ENCODE measurements around the gene TAB2.

Gene TAB2

DNA sequence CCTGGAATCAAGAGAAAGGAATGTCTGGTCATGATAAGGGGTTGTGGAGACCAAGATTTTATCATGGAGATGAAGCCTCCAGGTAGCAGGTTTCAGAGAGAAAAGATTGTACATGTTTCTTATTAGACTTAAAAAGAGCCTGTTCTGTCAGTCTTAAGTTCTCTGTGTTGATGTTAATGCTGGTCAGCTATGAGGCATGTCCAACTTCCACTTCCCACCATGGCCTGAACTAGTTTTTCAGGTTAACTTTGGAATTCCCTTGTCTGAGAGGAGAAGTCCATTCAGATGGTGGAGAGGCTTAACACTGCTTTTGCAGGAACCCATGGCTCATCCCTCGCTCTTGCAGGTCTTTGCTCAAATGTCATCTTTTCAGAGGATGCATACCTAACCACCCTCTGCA is 27.5 kb upstream of the TAB2 start:
- Histone ChIP-seq H3K4me1 (ENCODE audit: control insufficient read depth, insufficient read depth, low read length) (no peaks in the 10 kb centered on the region), H3K36me3 (ENCODE audit: control insufficient read depth in 2 of 2, insufficient read depth in 1 of 2, low read length in 2 of 2) (no peaks in the 10 kb centered on the region), H3K4me3 (ENCODE audit: low read depth, low read length) (no peak overlapping the region), H3K9me3 (ENCODE audit: control insufficient read depth, insufficient read depth, low read depth, low read length) (no peaks in the 10 kb centered on the region), H3K27ac (ENCODE audit: extremely low read depth, low read depth, low read length) (no peak overlapping the region)
- TF ChIP-seq ZNF354C (tag by site-specific recombination; IDR thresholded peaks at IDR 0.05; ENCODE audit: borderline replicate concordance, low read depth) (no peak), ZNF302 (tag by site-specific recombination; IDR thresholded peaks at IDR 0.05; ENCODE audit: low read depth) (no peak), ZNF626 (tag by site-specific recombination; IDR thresholded peaks at IDR 0.05) (no peak), ZNF266 (tag by site-specific recombination; IDR thresholded peaks at IDR 0.05; ENCODE audit: low read depth) (no peak), FEZF1 (tag by site-specific recombination; IDR thresholded peaks at IDR 0.05) (no peak), ZNF155 (tag by site-specific recombination; IDR thresholded peaks at IDR 0.05) (no peak), GLI4 (tag by site-specific recombination; IDR thresholded peaks at IDR 0.05) (no peak), ZSCAN16 (tag by site-specific recombination; IDR thresholded peaks at IDR 0.05) (no peak), ZBTB8A (tag by site-specific recombination; IDR thresholded peaks at IDR 0.05) (no peak), ZNF596 (tag by site-specific recombination; IDR thresholded peaks at IDR 0.05) (no peak), ZNF549 (tag by site-specific recombination; IDR thresholded peaks at IDR 0.05) (no peak), ZBTB7A (tag by site-specific recombination; IDR thresholded peaks at IDR 0.05; ENCODE audit: low read depth) (no peak), ZNF600 (tag by site-specific recombination; IDR thresholded peaks at IDR 0.05) (no peak)
- TF ChIP-seq, protein P1, sequence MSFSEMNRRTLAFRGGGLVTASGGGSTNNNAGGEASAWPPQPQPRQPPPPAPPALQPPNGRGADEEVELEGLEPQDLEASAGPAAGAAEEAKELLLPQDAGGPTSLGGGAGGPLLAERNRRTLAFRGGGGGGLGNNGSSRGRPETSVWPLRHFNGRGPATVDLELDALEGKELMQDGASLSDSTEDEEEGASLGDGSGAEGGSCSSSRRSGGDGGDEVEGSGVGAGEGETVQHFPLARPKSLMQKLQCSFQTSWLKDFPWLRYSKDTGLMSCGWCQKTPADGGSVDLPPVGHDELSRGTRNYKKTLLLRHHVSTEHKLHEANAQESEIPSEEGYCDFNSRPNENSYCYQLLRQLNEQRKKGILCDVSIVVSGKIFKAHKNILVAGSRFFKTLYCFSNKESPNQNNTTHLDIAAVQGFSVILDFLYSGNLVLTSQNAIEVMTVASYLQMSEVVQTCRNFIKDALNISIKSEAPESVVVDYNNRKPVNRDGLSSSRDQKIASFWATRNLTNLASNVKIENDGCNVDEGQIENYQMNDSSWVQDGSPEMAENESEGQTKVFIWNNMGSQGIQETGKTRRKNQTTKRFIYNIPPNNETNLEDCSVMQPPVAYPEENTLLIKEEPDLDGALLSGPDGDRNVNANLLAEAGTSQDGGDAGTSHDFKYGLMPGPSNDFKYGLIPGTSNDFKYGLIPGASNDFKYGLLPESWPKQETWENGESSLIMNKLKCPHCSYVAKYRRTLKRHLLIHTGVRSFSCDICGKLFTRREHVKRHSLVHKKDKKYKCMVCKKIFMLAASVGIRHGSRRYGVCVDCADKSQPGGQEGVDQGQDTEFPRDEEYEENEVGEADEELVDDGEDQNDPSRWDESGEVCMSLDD (tag by site-specific recombination; IDR thresholded peaks at IDR 0.05): no peak
- TF ChIP-seq, protein P2, sequence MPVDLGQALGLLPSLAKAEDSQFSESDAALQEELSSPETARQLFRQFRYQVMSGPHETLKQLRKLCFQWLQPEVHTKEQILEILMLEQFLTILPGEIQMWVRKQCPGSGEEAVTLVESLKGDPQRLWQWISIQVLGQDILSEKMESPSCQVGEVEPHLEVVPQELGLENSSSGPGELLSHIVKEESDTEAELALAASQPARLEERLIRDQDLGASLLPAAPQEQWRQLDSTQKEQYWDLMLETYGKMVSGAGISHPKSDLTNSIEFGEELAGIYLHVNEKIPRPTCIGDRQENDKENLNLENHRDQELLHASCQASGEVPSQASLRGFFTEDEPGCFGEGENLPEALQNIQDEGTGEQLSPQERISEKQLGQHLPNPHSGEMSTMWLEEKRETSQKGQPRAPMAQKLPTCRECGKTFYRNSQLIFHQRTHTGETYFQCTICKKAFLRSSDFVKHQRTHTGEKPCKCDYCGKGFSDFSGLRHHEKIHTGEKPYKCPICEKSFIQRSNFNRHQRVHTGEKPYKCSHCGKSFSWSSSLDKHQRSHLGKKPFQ (tag by site-specific recombination; IDR thresholded peaks at IDR 0.05): no peak
- TF ChIP-seq, protein P3, sequence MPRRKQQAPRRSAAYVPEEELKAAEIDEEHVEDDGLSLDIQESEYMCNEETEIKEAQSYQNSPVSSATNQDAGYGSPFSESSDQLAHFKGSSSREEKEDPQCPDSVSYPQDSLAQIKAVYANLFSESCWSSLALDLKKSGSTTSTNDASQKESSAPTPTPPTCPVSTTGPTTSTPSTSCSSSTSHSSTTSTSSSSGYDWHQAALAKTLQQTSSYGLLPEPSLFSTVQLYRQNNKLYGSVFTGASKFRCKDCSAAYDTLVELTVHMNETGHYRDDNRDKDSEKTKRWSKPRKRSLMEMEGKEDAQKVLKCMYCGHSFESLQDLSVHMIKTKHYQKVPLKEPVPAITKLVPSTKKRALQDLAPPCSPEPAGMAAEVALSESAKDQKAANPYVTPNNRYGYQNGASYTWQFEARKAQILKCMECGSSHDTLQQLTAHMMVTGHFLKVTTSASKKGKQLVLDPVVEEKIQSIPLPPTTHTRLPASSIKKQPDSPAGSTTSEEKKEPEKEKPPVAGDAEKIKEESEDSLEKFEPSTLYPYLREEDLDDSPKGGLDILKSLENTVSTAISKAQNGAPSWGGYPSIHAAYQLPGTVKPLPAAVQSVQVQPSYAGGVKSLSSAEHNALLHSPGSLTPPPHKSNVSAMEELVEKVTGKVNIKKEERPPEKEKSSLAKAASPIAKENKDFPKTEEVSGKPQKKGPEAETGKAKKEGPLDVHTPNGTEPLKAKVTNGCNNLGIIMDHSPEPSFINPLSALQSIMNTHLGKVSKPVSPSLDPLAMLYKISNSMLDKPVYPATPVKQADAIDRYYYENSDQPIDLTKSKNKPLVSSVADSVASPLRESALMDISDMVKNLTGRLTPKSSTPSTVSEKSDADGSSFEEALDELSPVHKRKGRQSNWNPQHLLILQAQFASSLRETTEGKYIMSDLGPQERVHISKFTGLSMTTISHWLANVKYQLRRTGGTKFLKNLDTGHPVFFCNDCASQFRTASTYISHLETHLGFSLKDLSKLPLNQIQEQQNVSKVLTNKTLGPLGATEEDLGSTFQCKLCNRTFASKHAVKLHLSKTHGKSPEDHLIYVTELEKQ (tag by site-specific recombination; IDR thresholded peaks at IDR 0.05; ENCODE audit: borderline replicate concordance): no peak
- TF ChIP-seq, protein P4, sequence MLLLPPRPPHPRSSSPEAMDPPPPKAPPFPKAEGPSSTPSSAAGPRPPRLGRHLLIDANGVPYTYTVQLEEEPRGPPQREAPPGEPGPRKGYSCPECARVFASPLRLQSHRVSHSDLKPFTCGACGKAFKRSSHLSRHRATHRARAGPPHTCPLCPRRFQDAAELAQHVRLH (tag by site-specific recombination; IDR thresholded peaks at IDR 0.05): no peak
- ChIA-PET POLR2A (no interaction called here), CTCF (interaction anchor here (1.2 kb wide), 1 partner anchor 10 kb away, joined by 3 read pairs; no protein-coding TSS in a partner anchor)

DNA sequence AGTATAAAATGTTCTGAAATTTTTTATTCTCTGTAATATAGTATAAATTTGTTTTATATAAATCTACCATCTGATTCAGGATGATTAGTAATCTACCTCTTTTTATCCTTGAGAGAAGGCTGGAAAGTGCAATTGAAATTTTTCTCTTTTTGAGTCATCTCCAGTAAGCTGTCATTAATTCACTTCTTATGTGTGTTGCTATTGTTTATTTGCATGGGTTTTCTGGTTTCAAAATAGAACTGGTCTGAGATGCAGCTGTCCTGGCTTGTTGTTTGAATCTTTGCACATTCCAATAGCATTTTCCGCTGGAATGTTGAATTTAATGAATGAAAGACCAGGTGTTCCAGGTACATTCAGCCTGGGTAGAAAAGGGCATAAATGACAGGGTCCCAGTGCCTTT is 24.3 kb upstream of the TAB2 start:
- ChIA-PET POLR2A (no interaction called here), CTCF (interaction anchor here (0.6 to 1.6 kb wide), 3 partner anchors 11 to 440 kb away, joined by 3 to 7 read pairs (median 3); no protein-coding TSS in a partner anchor)
- Histone ChIP-seq H3K4me1 (ENCODE audit: control insufficient read depth, insufficient read depth, low read length) (no peaks in the 10 kb centered on the region), H3K4me3 (ENCODE audit: low read depth, low read length) (no peak overlapping the region), H3K36me3 (ENCODE audit: control insufficient read depth in 2 of 2, insufficient read depth in 1 of 2, low read length in 2 of 2) (no peaks in the 10 kb centered on the region), H3K27ac (ENCODE audit: extremely low read depth, low read depth, low read length) (no peak overlapping the region), H3K9me3 (ENCODE audit: control insufficient read depth, insufficient read depth, low read depth, low read length) (no peaks in the 10 kb centered on the region)
- TF ChIP-seq ZFHX2 (tag by site-specific recombination; conservative IDR thresholded peaks at IDR 0.05) (no peak), FEZF1 (tag by site-specific recombination; IDR thresholded peaks at IDR 0.05) (no peak), GLIS1 (tag by site-specific recombination; IDR thresholded peaks at IDR 0.05) (no peak), ZNF521 (tag by site-specific recombination; IDR thresholded peaks at IDR 0.05) (no peak), MEIS1 (CRISPR knock-in tag; IDR thresholded peaks at IDR 0.05; ENCODE audit: borderline replicate concordance) (no peak)
- TF ChIP-seq, protein P5, sequence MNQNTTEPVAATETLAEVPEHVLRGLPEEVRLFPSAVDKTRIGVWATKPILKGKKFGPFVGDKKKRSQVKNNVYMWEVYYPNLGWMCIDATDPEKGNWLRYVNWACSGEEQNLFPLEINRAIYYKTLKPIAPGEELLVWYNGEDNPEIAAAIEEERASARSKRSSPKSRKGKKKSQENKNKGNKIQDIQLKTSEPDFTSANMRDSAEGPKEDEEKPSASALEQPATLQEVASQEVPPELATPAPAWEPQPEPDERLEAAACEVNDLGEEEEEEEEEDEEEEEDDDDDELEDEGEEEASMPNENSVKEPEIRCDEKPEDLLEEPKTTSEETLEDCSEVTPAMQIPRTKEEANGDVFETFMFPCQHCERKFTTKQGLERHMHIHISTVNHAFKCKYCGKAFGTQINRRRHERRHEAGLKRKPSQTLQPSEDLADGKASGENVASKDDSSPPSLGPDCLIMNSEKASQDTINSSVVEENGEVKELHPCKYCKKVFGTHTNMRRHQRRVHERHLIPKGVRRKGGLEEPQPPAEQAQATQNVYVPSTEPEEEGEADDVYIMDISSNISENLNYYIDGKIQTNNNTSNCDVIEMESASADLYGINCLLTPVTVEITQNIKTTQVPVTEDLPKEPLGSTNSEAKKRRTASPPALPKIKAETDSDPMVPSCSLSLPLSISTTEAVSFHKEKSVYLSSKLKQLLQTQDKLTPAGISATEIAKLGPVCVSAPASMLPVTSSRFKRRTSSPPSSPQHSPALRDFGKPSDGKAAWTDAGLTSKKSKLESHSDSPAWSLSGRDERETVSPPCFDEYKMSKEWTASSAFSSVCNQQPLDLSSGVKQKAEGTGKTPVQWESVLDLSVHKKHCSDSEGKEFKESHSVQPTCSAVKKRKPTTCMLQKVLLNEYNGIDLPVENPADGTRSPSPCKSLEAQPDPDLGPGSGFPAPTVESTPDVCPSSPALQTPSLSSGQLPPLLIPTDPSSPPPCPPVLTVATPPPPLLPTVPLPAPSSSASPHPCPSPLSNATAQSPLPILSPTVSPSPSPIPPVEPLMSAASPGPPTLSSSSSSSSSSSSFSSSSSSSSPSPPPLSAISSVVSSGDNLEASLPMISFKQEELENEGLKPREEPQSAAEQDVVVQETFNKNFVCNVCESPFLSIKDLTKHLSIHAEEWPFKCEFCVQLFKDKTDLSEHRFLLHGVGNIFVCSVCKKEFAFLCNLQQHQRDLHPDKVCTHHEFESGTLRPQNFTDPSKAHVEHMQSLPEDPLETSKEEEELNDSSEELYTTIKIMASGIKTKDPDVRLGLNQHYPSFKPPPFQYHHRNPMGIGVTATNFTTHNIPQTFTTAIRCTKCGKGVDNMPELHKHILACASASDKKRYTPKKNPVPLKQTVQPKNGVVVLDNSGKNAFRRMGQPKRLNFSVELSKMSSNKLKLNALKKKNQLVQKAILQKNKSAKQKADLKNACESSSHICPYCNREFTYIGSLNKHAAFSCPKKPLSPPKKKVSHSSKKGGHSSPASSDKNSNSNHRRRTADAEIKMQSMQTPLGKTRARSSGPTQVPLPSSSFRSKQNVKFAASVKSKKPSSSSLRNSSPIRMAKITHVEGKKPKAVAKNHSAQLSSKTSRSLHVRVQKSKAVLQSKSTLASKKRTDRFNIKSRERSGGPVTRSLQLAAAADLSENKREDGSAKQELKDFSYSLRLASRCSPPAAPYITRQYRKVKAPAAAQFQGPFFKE (tag by site-specific recombination; IDR thresholded peaks at IDR 0.05; ENCODE audit: borderline replicate concordance): no peak
